Skeletal muscle satellite cell (primary cell): ENCODE data around the gene RFPL3. TPM values are rescaled to one million over a fixed set of nuclear protein-coding genes. Genes with fewer than 3 reads are reported as not detected.
"Not testable (repeated sequence)": the region's sequence is repeated elsewhere in the genome, so short reads cannot be mapped to it uniquely, and the experiment has no call there.

Experiments used
- H3K27me3 ChIP-seq: 2 replicates; pipeline ENCODE4 v1.7.0; 2013; ENCODE audit warnings: low read length; ENCODE audit not compliant: control insufficient read depth, insufficient read depth
- H3K36me3 ChIP-seq: 2 replicates; pipeline ENCODE4 v1.7.0; 2013; ENCODE audit warnings: mild to moderate bottlenecking, control low read depth, low read length; ENCODE audit not compliant: insufficient read depth
- H3K4me1 ChIP-seq: 2 replicates; pipeline ENCODE4 v1.7.0; 2013; ENCODE audit warnings: low read length; ENCODE audit not compliant: control insufficient read depth, insufficient read depth
- H3K4me2 ChIP-seq: 2 replicates; pipeline ENCODE4 v1.7.0; 2013; ENCODE audit warnings: mild to moderate bottlenecking, low read length
- H3K4me3 ChIP-seq: 2 replicates; pipeline ENCODE4 v1.7.0; 2013; ENCODE audit warnings: low read length
- H3K9ac ChIP-seq: 2 replicates; pipeline ENCODE4 v1.7.0; 2013; ENCODE audit warnings: mild to moderate bottlenecking, low read depth, low read length, moderate library complexity
- H3K9me3 ChIP-seq: replicated peaks from 2 replicates; pipeline ENCODE4 v1.7.0; 2013; ENCODE audit warnings: mild to moderate bottlenecking, control low read depth, low read length
- total RNA-seq: library from RNA; depleted of rRNA; stranded (reverse); fragments of >200 nt; gene quantifications from 2 replicates; pipeline ENCODE4 v1.2.3, GENCODE V29; 2012; rRNA removed

The RFPL3 gene
- total RNA-seq, result not detected in 2 replicates

- H3K4me3 ChIP-seq, result not testable (repeated sequence)
Measured at GRCh38 chr22:32357567-32357966, at the start of gene RFPL3. Gene RFPL3 (plus strand): TSS chr22:32357867. CDS start chr22:32358072, 205 bp downstream.

DNA sequence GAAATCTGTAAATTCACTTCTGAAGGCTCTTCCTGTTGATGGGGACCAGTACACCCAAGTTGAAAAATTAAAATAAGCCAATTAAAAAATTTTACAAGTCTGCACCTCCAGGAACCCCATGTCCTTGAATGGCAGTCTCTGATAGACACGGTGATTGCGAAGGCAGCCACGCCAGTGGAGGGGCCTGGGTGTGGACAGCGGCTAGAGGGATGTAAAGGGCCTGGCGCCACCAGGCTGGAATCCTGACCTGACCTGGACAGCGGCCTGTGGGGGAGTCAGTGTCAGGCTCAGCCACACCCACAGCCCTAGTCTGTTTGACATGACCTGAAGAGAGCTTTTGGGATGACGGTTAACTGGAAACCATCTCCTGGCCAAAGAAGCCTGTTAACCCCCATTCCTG, 49.5 kb upstream of the RFPL3 start:
- no peaks in the 10 kb centered on the region for H3K4me1 ChIP-seq

More at GRCh38 chr22:32357567-32357966, at the start of gene RFPL3:
- not testable (repeated sequence) for H3K9ac ChIP-seq, H3K9me3 ChIP-seq, H3K27me3 ChIP-seq, H3K4me2 ChIP-seq, H3K4me1 ChIP-seq, H3K36me3 ChIP-seq

DNA sequence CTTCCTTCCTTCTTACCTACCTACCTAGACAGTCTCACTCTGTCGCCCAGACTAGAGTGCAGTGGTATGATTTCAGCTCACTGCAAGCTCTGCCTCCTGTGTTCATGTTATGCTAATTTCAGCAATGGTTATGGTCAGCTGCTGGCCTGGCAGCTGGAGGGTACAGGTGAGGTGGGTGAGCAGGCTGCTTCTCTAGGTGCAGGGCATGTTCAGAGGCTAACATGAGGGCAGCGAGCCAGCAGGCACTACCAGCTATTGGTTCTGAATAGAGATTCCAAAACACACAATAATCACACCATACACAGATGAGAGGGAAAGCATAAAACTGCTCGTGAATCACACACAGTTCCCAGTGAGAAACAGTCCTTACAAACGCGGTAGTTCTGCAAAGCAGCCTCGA, 48.7 kb upstream of the RFPL3 start:
- no peak overlapping the region for H3K4me2 ChIP-seq
- no peaks in the 10 kb centered on the region for H3K9me3 ChIP-seq
- H3K4me1 ChIP-seq, result no peaks in the 10 kb centered on the region
- H3K36me3 ChIP-seq, result no peaks in the 10 kb centered on the region
- H3K9ac ChIP-seq, result no peak overlapping the region
- no peak overlapping the region for H3K4me3 ChIP-seq
- H3K27me3 ChIP-seq, result no peaks in the 10 kb centered on the region

More for the DNA sequence above, 49.5 kb upstream of the RFPL3 start:
- Histone ChIP-seq H3K9ac (no peak overlapping the region), H3K36me3 (no peaks in the 10 kb centered on the region), H3K27me3 (no peaks in the 10 kb centered on the region), H3K9me3 (no peaks in the 10 kb centered on the region), H3K4me2 (no peak overlapping the region), H3K4me3 (no peak overlapping the region)

DNA sequence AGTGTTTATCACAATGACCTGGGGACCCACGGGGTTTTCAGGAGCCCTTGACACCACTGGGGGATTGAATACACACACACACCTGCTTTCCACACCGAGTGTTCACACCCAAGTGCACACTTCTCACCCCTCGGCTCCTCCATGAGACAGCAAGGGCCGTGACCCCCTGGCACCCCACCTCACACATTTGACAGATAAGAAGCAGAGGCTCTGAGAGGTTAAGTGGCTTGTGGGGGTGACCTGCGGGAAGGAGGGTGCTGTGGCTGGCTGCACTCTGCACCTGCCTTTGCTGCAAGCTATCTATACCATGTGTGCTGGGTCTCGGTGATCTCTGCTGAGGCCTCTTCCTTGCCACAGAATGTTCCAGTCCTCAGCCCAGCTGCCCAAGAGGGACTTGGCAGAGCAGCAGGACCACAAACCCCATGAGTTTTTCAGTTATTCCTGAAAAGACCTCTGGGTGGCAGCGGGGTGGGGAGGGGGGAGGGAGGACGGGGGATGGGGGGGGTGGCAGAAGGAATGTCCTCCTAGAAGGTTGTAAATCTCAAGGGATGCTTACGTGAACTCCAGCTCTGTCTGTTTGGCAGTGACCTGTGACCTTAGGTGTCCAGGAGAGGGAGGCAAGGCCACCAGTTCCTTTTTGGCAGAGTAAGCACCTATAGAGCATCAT, 47.9 kb upstream of the RFPL3 start:
- H3K9me3 ChIP-seq, result no peaks in the 10 kb centered on the region
- no peaks in the 10 kb centered on the region for H3K27me3 ChIP-seq
- H3K4me1 ChIP-seq, result no peaks in the 10 kb centered on the region
- no peak overlapping the region for H3K4me2 ChIP-seq
- no peak overlapping the region for H3K9ac ChIP-seq
- H3K4me3 ChIP-seq, result no peak overlapping the region
- H3K36me3 ChIP-seq, result no peaks in the 10 kb centered on the region

DNA sequence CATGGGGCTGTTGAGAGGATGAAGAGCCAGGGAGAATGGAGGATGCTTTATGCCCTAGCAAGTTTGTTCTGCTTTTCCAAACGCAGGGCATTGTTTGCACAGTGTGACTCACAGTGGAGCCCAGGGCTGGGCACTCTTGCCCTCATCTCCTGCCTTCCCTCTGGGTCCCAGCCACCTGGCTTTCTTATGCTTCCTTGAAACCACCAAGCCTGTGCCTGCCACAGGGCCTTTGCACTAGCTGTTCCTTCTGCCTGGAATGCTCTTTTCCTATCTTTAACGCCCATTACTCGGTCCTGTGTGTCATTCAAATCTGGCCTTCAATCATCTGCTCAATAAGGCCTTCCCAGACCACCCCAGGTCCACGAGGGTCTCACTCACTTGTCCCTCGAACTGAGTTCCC, 46.9 kb upstream of the RFPL3 start:
- H3K27me3 ChIP-seq, result no peaks in the 10 kb centered on the region
- H3K4me3 ChIP-seq, result no peak overlapping the region
- no peak overlapping the region for H3K4me2 ChIP-seq
- no peaks in the 10 kb centered on the region for H3K4me1 ChIP-seq
- H3K36me3 ChIP-seq, result no peaks in the 10 kb centered on the region
- H3K9me3 ChIP-seq, result no peaks in the 10 kb centered on the region
- H3K9ac ChIP-seq, result no peak overlapping the region

DNA sequence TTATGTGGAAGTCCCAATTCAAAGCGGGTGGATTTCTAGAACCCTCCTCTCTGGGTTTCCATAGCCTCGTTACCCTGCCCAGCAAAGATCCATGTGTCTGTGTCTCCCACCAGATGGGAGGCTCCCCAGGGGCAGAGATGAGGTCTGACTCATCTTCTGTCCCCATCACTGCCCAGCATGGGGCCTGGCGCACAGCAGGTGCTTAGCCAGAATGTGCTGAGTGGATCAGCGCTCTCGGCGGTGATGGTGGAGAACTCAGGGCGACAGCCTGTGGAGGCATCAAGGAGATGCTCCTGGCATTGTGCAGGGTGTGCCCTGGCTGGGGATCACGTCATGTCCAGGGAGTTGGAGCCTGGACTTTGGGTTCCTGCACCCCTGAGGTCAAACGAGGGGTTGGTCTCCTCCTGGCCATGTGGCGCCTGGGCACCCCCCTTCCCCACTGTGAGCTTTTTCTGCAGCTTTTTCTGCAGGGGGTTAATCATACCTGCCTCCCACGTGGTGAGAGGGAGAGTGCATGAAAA, 46.1 kb upstream of the RFPL3 start:
- H3K4me2 ChIP-seq, result no peak overlapping the region
- no peaks in the 10 kb centered on the region for H3K27me3 ChIP-seq
- H3K4me1 ChIP-seq, result no peaks in the 10 kb centered on the region
- no peaks in the 10 kb centered on the region for H3K9me3 ChIP-seq
- H3K9ac ChIP-seq, result no peak overlapping the region
- H3K4me3 ChIP-seq, result no peak overlapping the region
- H3K36me3 ChIP-seq, result no peaks in the 10 kb centered on the region

DNA sequence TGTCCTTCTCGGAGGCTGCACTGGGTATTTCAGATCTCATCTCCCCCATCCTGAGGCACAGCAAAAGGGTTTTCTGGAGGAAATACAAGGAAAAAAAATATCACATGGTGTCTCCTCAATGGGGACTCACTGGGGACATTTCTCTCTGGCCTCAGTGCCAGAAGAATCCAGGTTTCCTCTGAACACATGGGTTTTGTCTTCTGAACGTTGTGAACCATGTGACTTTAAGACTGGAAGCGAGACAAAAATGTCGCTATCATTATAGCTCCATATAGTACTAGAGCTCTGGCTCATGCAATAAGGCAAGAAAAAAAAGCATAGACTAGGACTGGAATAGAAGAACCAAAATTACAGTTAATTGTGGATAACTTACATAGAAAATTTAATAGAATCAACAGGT, 44.9 kb upstream of the RFPL3 start:
- H3K4me1 ChIP-seq, result no peaks in the 10 kb centered on the region
- no peaks in the 10 kb centered on the region for H3K9me3 ChIP-seq
- no peak overlapping the region for H3K9ac ChIP-seq
- H3K36me3 ChIP-seq, result no peaks in the 10 kb centered on the region
- H3K27me3 ChIP-seq, result no peaks in the 10 kb centered on the region
- H3K4me2 ChIP-seq, result no peak overlapping the region
- no peak overlapping the region for H3K4me3 ChIP-seq

DNA sequence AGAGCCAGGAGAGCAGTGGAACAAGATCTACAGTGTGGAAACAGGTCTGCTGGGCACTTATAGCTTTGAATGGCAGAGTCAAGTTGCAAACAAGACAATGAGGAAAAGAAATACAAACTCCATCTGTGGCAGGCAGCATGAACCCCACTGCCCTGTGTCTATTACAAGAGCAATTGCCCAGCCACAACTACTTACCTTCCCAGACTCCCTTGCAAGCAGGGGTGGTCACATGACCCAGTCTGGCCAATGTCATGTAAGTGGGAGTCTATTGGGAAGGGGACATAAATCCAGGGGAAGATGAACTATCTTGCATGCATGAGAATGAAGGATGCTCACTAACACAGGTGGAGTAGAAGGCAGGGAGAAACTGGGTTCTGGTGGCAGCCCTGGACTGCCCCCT, 44.1 kb upstream of the RFPL3 start:
- Histone ChIP-seq H3K4me3 (no peak overlapping the region), H3K9ac (no peak overlapping the region), H3K4me1 (no peaks in the 10 kb centered on the region), H3K36me3 (no peaks in the 10 kb centered on the region), H3K4me2 (no peak overlapping the region), H3K27me3 (no peaks in the 10 kb centered on the region), H3K9me3 (no peaks in the 10 kb centered on the region)

GRCh38 chr22:32317524-32317923, 40.1 kb upstream of the RFPL3 start:
- H3K4me1 ChIP-seq, result no peaks in the 10 kb centered on the region
- no peaks in the 10 kb centered on the region for H3K27me3 ChIP-seq
- no peaks in the 10 kb centered on the region for H3K9me3 ChIP-seq
- no peak overlapping the region for H3K4me2 ChIP-seq
- H3K4me3 ChIP-seq, result no peak overlapping the region
- H3K36me3 ChIP-seq, result no peaks in the 10 kb centered on the region
- no peak overlapping the region for H3K9ac ChIP-seq

DNA sequence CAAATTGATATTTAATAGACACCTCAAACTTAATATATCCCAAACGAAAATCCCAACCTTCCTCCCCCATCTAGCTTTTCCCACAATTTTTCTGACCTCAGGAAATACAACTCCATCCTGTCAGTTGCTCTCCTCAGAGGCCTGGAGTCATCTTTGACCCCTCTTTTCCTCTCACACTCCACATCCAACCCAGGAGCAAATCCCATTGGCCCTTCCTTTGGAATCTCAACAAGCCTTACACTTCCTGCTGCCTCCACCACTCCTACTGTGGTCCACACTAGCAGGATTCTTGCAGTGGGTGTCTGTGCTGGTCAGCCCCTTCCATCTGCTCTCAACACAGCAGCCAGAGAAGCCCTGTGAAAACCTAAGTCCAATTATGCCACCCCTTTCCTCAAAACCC, 39.3 kb upstream of the RFPL3 start:
- Histone ChIP-seq H3K4me1 (no peaks in the 10 kb centered on the region), H3K36me3 (no peaks in the 10 kb centered on the region), H3K9me3 (no peaks in the 10 kb centered on the region), H3K4me3 (no peak overlapping the region), H3K27me3 (no peaks in the 10 kb centered on the region), H3K9ac (no peak overlapping the region), H3K4me2 (no peak overlapping the region)

DNA sequence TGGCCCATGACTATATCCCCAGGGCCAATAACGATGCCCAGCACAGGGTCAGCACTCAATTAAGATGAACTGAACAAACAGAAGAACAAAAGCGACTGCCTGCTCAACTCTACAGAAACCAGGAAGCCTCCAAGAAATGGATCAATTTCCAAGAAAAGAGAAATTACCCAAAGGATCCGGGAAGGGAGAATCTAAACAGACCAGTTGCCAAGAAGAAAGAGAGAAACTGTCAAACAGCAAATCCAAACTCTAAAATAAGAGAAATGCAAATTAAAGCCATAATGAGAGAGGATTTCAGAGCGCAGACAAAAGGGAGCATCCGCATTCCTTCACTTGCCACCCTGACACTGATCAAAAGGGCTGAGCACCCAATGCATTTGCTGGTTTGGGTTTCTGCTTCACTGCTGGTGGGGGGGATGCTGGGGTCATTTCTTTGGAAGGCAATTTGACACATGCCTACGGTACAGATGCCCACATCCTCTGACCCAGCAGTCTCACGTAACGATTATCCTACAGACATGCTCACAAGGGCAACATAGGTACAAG, 37.7 kb upstream of the RFPL3 start:
- Histone ChIP-seq H3K36me3 (no peaks in the 10 kb centered on the region), H3K9me3 (no peaks in the 10 kb centered on the region), H3K4me3 (no peak overlapping the region), H3K4me2 (no peak overlapping the region), H3K9ac (no peak overlapping the region), H3K4me1 (no peaks in the 10 kb centered on the region), H3K27me3 (no peaks in the 10 kb centered on the region)

DNA sequence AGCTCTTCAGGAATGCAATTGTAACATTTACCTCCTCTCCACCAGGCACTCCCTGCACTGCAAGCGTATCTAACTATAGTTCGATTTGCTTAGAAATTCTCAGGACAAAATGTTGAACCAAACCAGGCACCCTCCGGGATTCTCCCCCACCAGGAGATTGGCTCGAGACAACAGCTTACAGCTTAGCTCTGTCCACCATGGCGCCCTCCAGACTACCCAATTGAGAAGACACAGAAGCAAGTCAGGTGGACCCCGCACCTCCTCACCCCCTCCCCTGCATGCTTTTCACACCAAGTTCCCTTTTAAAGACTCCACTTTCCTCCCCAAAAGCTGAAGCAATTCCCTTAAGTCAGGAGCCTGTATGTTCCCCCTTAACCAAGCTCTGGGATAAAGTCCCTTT, 34.7 kb upstream of the RFPL3 start:
- H3K4me3 ChIP-seq, result no peak overlapping the region
- H3K27me3 ChIP-seq, result no peaks in the 10 kb centered on the region
- no peaks in the 10 kb centered on the region for H3K9me3 ChIP-seq
- no peaks in the 10 kb centered on the region for H3K4me1 ChIP-seq
- H3K9ac ChIP-seq, result no peak overlapping the region
- H3K36me3 ChIP-seq, result no peaks in the 10 kb centered on the region
- no peak overlapping the region for H3K4me2 ChIP-seq
